ENCODE measurements around the gene ANKRD61.

- TF ChIP-seq CTCF (IDR thresholded peaks at IDR 0.05) (no peak), POLR2A (IDR thresholded peaks at IDR 0.05) (no peak)
Observed at GRCh38 chr7:6022707-6023106, 8.5 kb upstream of the ANKRD61 start.
